Kidney (tissue), 14 donors: ENCODE measurements around the gene DHRS13. TPM values are rescaled to one million over a fixed set of nuclear protein-coding genes. Genes with fewer than 3 reads are reported as not detected.
A peak's percentile ranks its signal among the peaks of the same experiment; 100 is the strongest.
"Not testable (repeated sequence)": the region's sequence is repeated elsewhere in the genome, so short reads cannot be mapped to it uniquely, and the experiment has no call there.

ENCODE experiments used
- DNase-seq, 5 donors: peaks; one replicate each; pipeline ENCODE4 v3.0.0-alpha.2; 2013 to 2020
- FAIRE-seq: peaks from 2 replicates; lab custom pipeline; 2012; peaks lifted over from hg19 to GRCh38; lab: Jason Lieb, UNC
- H3K27ac ChIP-seq, 2 donors: one replicate each; pipeline ENCODE4 v1.7.0; 2013; ENCODE audit warnings: low read depth in 2 of 2, low read length in 2 of 2, inconsistent platforms in 1 of 2
- H3K27me3 ChIP-seq: one replicate; pipeline ENCODE4 v1.7.1; 2013; ENCODE audit warnings: low read length, inconsistent platforms; ENCODE audit not compliant: control insufficient read depth, insufficient read depth
- H3K36me3 ChIP-seq, 3 donors: one replicate each; pipeline versions ENCODE4 v1.7.0 to v1.7.1; 2013; ENCODE audit warnings: low read length in 3 of 3, control low read depth in 1 of 3, inconsistent platforms in 1 of 3; ENCODE audit not compliant: insufficient read depth in 3 of 3, control insufficient read depth in 2 of 3
- H3K4me1 ChIP-seq, 3 donors: one replicate each; pipeline versions ENCODE4 v1.7.0 to v1.7.1; 2013; ENCODE audit warnings: low read length in 3 of 3, inconsistent platforms in 1 of 3, low read depth in 1 of 3; ENCODE audit not compliant: control insufficient read depth in 2 of 3, insufficient read depth in 2 of 3
- H3K4me3 ChIP-seq, 3 donors: one replicate each; pipeline versions ENCODE4 v1.7.0 to v1.8.1; 2013; ENCODE audit warnings: low read length in 3 of 3, control low read depth in 1 of 3, inconsistent platforms in 1 of 3
- H3K9ac ChIP-seq, 3 donors: one replicate each; pipeline versions ENCODE4 v1.7.0 to v1.7.1; 2013; ENCODE audit warnings: low read length in 3 of 3, control low read depth in 1 of 3, inconsistent platforms in 1 of 3
- H3K9me3 ChIP-seq, 3 donors: one replicate each; pipeline versions ENCODE4 v1.7.0 to v1.7.1; 2013; ENCODE audit warnings: low read length in 3 of 3, control low read depth in 1 of 3, inconsistent platforms in 1 of 3; ENCODE audit not compliant: control insufficient read depth in 2 of 3, insufficient read depth in 1 of 3
- CTCF ChIP-seq: IDR thresholded peaks from 3 replicates; pipeline ENCODE4 v1.5.1; 2012; ENCODE audit warnings: mild to moderate bottlenecking, moderate library complexity, borderline replicate concordance; ENCODE audit not compliant: insufficient read depth; ENCODE audit errors: extremely low read depth
- intact Hi-C: fragments of 100-400 bp; cut with DNase I; formaldehyde crosslinking; loops from one replicate; pipeline ENCODE4 v1.11.1; 2022
- polyA plus RNA-seq: library from polyadenylated mRNA; stranded (reverse); fragments of 350-450 nt; fragmentation: Illumina TruSeq; extraction: RNeasy Lipid Tissue Mini Kit (QIAGEN cat#74804); gene quantifications from one replicate; pipeline ENCODE4 v1.2.3, GENCODE V29; 2014; ENCODE audit warnings: low read depth, low replicate concordance; ENCODE audit not compliant: insufficient read depth
- total RNA-seq: library from RNA; stranded (reverse); fragmentation: NEBNext Ultra II Directional; extraction: Animal tissue kit (Norgen Biotek cat#: 25700); gene quantifications from one replicate; pipeline ENCODE4 v1.2.1, GENCODE V29; 2021
- donor health status: control.
- donor health status: control.
- donor health status: control.
- donor health status: control.
- donor health status: control.
- donor health status: DM: yes; HTN: yes; CAD: no.
- donor health status: Normal renal cell carcinoma (clear cell type).

Gene DHRS13
- total and polyA plus RNA-seq, 2 donors from 2014 or later: 21.6 to 29.5 TPM

GRCh38 chr17:28937044-28937729 lies 34.3 kb upstream of the DHRS13 start:
- Histone ChIP-seq H3K9ac (no peak overlapping the region), H3K9me3 (no peaks in the 10 kb centered on the region), H3K27me3 (no peaks in the 10 kb centered on the region), H3K27ac (no peak overlapping the region), H3K4me3 (no peak overlapping the region), H3K36me3 (no peaks in the 10 kb centered on the region), H3K4me1 (peaks cover 0 to 13% (median 7%) of the 10 kb centered on the region in 3 donors)
- DNase-seq (no peak), FAIRE-seq (no peak)
- intact Hi-C loops: no loop called here
- no peak for TF ChIP-seq CTCF

DNA sequence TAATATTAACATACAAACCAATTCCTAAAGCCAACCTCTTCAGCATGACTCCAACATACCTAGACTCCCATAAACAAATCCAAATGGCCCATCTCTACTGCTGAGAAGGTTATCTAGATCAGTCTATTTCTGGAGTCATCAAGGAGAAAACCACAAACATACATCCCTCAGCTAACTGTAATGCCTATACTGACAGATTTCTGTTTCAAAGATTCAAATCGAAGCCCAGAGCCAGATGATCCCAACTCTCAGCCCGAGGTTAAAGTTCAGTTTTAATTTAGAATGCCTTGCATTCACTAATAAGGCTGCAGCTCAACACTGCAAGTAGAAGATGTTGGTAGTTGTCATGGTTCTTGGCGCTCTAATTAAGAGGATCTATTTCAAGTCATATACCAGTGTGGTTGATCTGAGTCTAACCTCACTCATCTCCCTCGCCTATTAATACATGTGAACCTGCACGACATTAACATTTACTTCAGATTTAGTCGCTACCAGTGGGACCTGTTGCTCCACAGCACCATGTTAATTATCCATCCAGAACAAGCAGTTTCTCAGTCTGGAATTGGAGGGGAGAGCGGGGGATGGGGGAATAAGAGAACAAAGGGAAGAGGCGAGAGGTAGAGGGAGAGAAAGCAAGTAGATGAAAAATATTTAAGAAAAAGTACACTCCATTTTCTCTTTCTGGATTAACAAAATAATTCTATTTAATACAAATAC lies 33.0 kb upstream of the DHRS13 start:
- intact Hi-C loops: no loop called here
- Histone ChIP-seq H3K4me3 (no peak overlapping the region), H3K9me3 (no peaks in the 10 kb centered on the region), H3K36me3 (no peaks in the 10 kb centered on the region), H3K4me1 (peaks cover 0 to 12% (median 7%) of the 10 kb centered on the region in 3 donors), H3K9ac (no peak overlapping the region), H3K27me3 (no peaks in the 10 kb centered on the region), H3K27ac (no peak overlapping the region)
- DNase-seq: peak in 3 of 5 donors; percentile 41 to 56 (median 43)
- no peak for FAIRE-seq
- no peak for TF ChIP-seq CTCF

DNA sequence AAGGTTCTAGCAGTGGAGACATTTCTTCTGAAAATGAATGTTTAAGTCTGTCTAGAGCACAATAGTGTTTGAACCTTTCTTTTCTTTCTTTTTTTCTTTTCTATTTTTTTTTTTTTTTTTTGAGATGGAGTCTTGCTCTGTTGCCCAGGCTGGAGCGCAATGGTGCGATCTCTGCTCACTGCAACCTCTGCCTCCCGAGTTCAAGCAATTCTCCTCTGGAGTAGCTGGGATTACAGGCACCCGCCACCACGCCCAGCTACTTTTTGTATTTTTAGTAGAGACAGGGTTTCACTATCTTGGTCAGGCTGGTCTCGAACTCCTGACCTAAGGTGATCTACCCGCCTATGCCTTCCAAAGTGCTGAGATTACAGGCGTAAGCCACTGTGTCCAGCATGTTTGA lies 31.6 kb upstream of the DHRS13 start:
- not testable (repeated sequence) for H3K9me3 ChIP-seq

DNA sequence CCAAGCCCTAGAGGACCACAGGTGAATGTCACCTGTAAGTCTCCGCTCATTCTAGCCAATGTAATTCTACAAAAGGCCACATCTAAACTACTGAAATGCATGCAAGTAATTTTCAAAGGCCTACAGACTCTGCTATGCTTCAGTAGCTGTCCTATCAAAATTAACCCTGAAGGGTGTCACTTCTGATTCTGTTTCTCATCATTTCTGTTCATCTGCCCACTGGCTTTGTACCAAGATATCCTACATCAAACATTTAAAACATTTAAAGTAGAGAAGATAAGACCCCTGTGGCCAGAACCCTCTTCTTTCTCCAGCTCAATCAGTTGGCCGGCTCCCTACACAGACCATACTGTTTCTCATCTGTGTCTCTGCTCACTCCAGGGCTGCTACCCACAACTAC lies 26.9 kb upstream of the DHRS13 start:
- no peak for TF ChIP-seq CTCF

More for the DNA sequence above, 31.6 kb upstream of the DHRS13 start:
- H3K36me3 ChIP-seq, intact Hi-C loops, H3K27ac ChIP-seq, H3K4me3 ChIP-seq, H3K27me3 ChIP-seq, FAIRE-seq, DNase-seq, H3K4me1 ChIP-seq, H3K9ac ChIP-seq: not testable (repeated sequence)

More for the DNA sequence above, 26.9 kb upstream of the DHRS13 start:
- H3K27ac ChIP-seq: no peak overlapping the region
- no peak overlapping the region for H3K4me3 ChIP-seq
- no peaks in the 10 kb centered on the region for H3K9me3 ChIP-seq
- DNase-seq: no peak
- no peaks in the 10 kb centered on the region for H3K27me3 ChIP-seq
- H3K36me3 ChIP-seq: peaks cover 0 to 3% (median 0%) of the 10 kb centered on the region in 3 donors
- H3K9ac ChIP-seq: no peak overlapping the region
- H3K4me1 ChIP-seq: peaks cover 0 to 8% (median 4%) of the 10 kb centered on the region in 3 donors
- FAIRE-seq: no peak
- intact Hi-C loops: no loop called here
